H1 (cell line): ENCODE results near the gene ARMH3. TPM values are rescaled to one million over a fixed set of nuclear protein-coding genes. Genes with fewer than 3 reads are reported as not detected.

Experiments
- CTCF ChIA-PET: fragments of 300-600 bp; sonication (Branson Sonifier 250); formaldehyde crosslinking; loops from one replicate; lab custom pipeline; 2021; ENCODE audit not compliant: partially characterized antibody; lab: Charles Lee
- POLR2A ChIA-PET: fragments of 300-600 bp; sonication (Branson Sonifier 250); formaldehyde crosslinking; loops from one replicate; lab custom pipeline; 2021; ENCODE audit warnings: inconsistent platforms; ENCODE audit not compliant: partially characterized antibody; lab: Charles Lee
- DNase-seq, 2 experiments: peaks; one replicate each; pipeline versions ENCODE4 v3.0.0 to v3.0.0-alpha.2; 2010 to 2022; ENCODE audit warnings: low spot score in 2 of 2, low read depth in 1 of 2, mixed read lengths in 1 of 2
- FAIRE-seq: peaks from 2 replicates; lab custom pipeline; 2011; peaks lifted over from hg19 to GRCh38; lab: Jason Lieb, UNC
- H2AFZ ChIP-seq: 2 replicates; pipeline ENCODE4 v1.8.1; 2012; ENCODE audit warnings: low read length, inconsistent platforms
- H2AK5ac ChIP-seq: 2 replicates; pipeline ENCODE4 v1.6.1; 2013; ENCODE audit warnings: low read depth, low read length
- H2BK120ac ChIP-seq: replicated peaks from 2 replicates; pipeline ENCODE3; 2013; ENCODE audit warnings: low read depth, low read length, inconsistent platforms
- H2BK12ac ChIP-seq: 2 replicates; pipeline ENCODE4 v1.6.1; 2013; ENCODE audit warnings: low read depth, low read length
- H2BK15ac ChIP-seq: 2 replicates; pipeline ENCODE4 v1.6.1; 2013; ENCODE audit warnings: low read length
- H2BK20ac ChIP-seq: 2 replicates; pipeline ENCODE4 v1.6.1; 2013; ENCODE audit warnings: low read length
- H2BK5ac ChIP-seq: 2 replicates; pipeline ENCODE4 v1.6.1; 2013; ENCODE audit warnings: low read depth, low read length
- H3K14ac ChIP-seq: 2 replicates; pipeline ENCODE4 v1.6.1; 2013; ENCODE audit warnings: inconsistent platforms; ENCODE audit not compliant: insufficient read length
- H3K18ac ChIP-seq: 2 replicates; pipeline ENCODE4 v1.6.1; 2013; ENCODE audit warnings: low read length; ENCODE audit errors: extremely low read depth
- H3K23ac ChIP-seq: 2 replicates; pipeline ENCODE4 v1.6.1; 2013; ENCODE audit warnings: inconsistent platforms; ENCODE audit not compliant: insufficient read length
- H3K23me2 ChIP-seq: 2 replicates; pipeline ENCODE4 v1.6.1; 2013; ENCODE audit warnings: low read depth, low read length
- H3K27ac ChIP-seq: 2 replicates; pipeline ENCODE4 v1.6.1; 2011; ENCODE audit warnings: low read depth, low read length, inconsistent platforms
- H3K27me3 ChIP-seq, 4 experiments: replicated peaks in 1 of 4; 1 replicate in 1 of 4; 2 replicates in 3 of 4; pipeline versions ENCODE4 v1.6.1 to v1.8.1; 2011 to 2013; ENCODE audit warnings: low read length in 3 of 4, mild to moderate bottlenecking in 3 of 4, inconsistent platforms in 2 of 4, mixed read lengths in 2 of 4, moderate library complexity in 1 of 4; ENCODE audit not compliant: control insufficient read depth in 3 of 4, insufficient read depth in 3 of 4; ENCODE audit errors: extremely low read depth in 1 of 4
- H3K36me3 ChIP-seq, 4 experiments: 2 replicates each; pipeline versions ENCODE4 v1.6.1 to v1.8.1; 2011 to 2013; ENCODE audit warnings: mild to moderate bottlenecking in 4 of 4, low read length in 3 of 4, moderate library complexity in 2 of 4, control low read depth in 1 of 4, inconsistent platforms in 1 of 4; ENCODE audit not compliant: insufficient read depth in 4 of 4, control insufficient read depth in 2 of 4
- H3K4ac ChIP-seq: replicated peaks from 2 replicates; pipeline ENCODE3; 2013; ENCODE audit warnings: low read length, low read depth, mixed read lengths, inconsistent platforms; ENCODE audit not compliant: insufficient read length
- H3K4me1 ChIP-seq, 4 experiments: replicated peaks in 1 of 4; 1 replicate in 1 of 4; 2 replicates in 3 of 4; pipeline versions ENCODE4 v1.6.1 to v1.8.1; 2011 to 2013; ENCODE audit warnings: low read length in 3 of 4, inconsistent platforms in 2 of 4, mixed read lengths in 1 of 4; ENCODE audit not compliant: insufficient read depth in 4 of 4, control insufficient read depth in 3 of 4
- H3K4me2 ChIP-seq, 2 experiments: 2 replicates each; pipeline versions ENCODE4 v1.6.1 to v1.8.1; 2011 to 2013; ENCODE audit warnings: low read depth in 2 of 2, low read length in 2 of 2, control low read depth in 1 of 2, inconsistent platforms in 1 of 2, mild to moderate bottlenecking in 1 of 2; ENCODE audit not compliant: insufficient read depth in 1 of 2
- H3K4me3 ChIP-seq, 4 experiments: fragments of 200-600, 300-600 bp in 1 of 4; sonication (generic), shearing (Covaris generic), sonication (Bioruptor Twin) in 1 of 4; 2 replicates each; pipeline versions ENCODE4 v1.5.1 to v1.8.1; 2011 to 2016; ENCODE audit warnings: low read length in 4 of 4, low read depth in 3 of 4, control low read depth in 2 of 4, inconsistent platforms in 2 of 4, mild to moderate bottlenecking in 2 of 4, mixed read lengths in 1 of 4, moderate library complexity in 1 of 4; ENCODE audit not compliant: insufficient read depth in 2 of 4; ENCODE audit errors: extremely low read depth in 1 of 4
- H3K56ac ChIP-seq: replicated peaks from 2 replicates; pipeline ENCODE3; 2013; ENCODE audit warnings: low read depth, mild to moderate bottlenecking, mixed read lengths, low read length, inconsistent platforms; ENCODE audit not compliant: insufficient read length
- H3K79me1 ChIP-seq: 2 replicates; pipeline ENCODE4 v1.6.1; 2013; ENCODE audit warnings: low read depth, low read length, control low read depth
- H3K79me2 ChIP-seq, 2 experiments: 2 replicates each; pipeline versions ENCODE4 v1.6.1 to v1.8.1; 2012 to 2013; ENCODE audit warnings: low read length in 2 of 2, mild to moderate bottlenecking in 2 of 2, inconsistent platforms in 1 of 2; ENCODE audit not compliant: insufficient read depth in 2 of 2, control insufficient read depth in 1 of 2
- H3K9ac ChIP-seq, 4 experiments: replicated peaks in 1 of 4; 1 replicate in 1 of 4; 2 replicates in 3 of 4; pipeline versions ENCODE4 v1.6.1 to v1.8.1; 2011 to 2013; ENCODE audit warnings: low read depth in 3 of 4, low read length in 3 of 4, control low read depth in 2 of 4, mild to moderate bottlenecking in 2 of 4, moderate library complexity in 2 of 4, inconsistent platforms in 1 of 4; ENCODE audit errors: extremely low read depth in 1 of 4
- H3K9me3 ChIP-seq, 2 experiments: 2 replicates each; pipeline versions ENCODE4 v1.6.1 to v1.8.1; 2012 to 2013; ENCODE audit warnings: mild to moderate bottlenecking in 2 of 2, moderate library complexity in 2 of 2, control low read depth in 1 of 2, inconsistent platforms in 1 of 2, low read depth in 1 of 2, low read length in 1 of 2, mixed read lengths in 1 of 2; ENCODE audit not compliant: insufficient read depth in 2 of 2
- H4K20me1 ChIP-seq, 2 experiments: replicated peaks in 1 of 2; 2 replicates each; pipeline versions ENCODE3 to v1.8.1; 2011 to 2013; ENCODE audit warnings: inconsistent platforms in 2 of 2, low read length in 2 of 2, mild to moderate bottlenecking in 1 of 2; ENCODE audit not compliant: insufficient read depth in 2 of 2, control insufficient read depth in 1 of 2
- H4K5ac ChIP-seq: 2 replicates; pipeline ENCODE4 v1.6.1; 2013; ENCODE audit warnings: low read length, low read depth, mixed read lengths, inconsistent platforms; ENCODE audit not compliant: insufficient read length
- H4K8ac ChIP-seq: 2 replicates; pipeline ENCODE4 v1.8.0; 2013; ENCODE audit warnings: mild to moderate bottlenecking, moderate library complexity, low read length, inconsistent platforms; ENCODE audit not compliant: insufficient read depth; ENCODE audit errors: extremely low read depth
- H4K91ac ChIP-seq: replicated peaks from 2 replicates; pipeline ENCODE3; 2013; ENCODE audit warnings: low read length, mixed read lengths, inconsistent platforms; ENCODE audit not compliant: insufficient read length
- CEBPB ChIP-seq: IDR thresholded peaks from 2 replicates; pipeline ENCODE4 v1.6.1; 2012; ENCODE audit warnings: low read depth, low read length
- EGR1 ChIP-seq: IDR thresholded peaks from 2 replicates; pipeline ENCODE4 v1.6.1; 2011; ENCODE audit warnings: low read depth, low read length, borderline replicate concordance
- HDAC2 ChIP-seq, 2 experiments: fragments of 300-600 bp in 1 of 2; sonication (generic) in 1 of 2; IDR thresholded peaks; 2 replicates each; pipeline ENCODE4 v1.6.1; 2011 to 2012; ENCODE audit warnings: low read depth in 2 of 2, low read length in 2 of 2, mild to moderate bottlenecking in 2 of 2, moderate library complexity in 2 of 2, borderline replicate concordance in 1 of 2, inconsistent platforms in 1 of 2
- KDM5A ChIP-seq: fragments of 200-600 bp; IDR thresholded peaks from 2 replicates; pipeline ENCODE4 v1.7.1; 2012; ENCODE audit warnings: mild to moderate bottlenecking, low read length, inconsistent platforms, mixed read lengths
- POLR2AphosphoS5 ChIP-seq: IDR thresholded peaks from 2 replicates; pipeline ENCODE4 v1.6.1; 2011; ENCODE audit warnings: low read depth, low read length
- RBBP5 ChIP-seq: IDR thresholded peaks from 2 replicates; pipeline ENCODE4 v1.7.1; 2012; ENCODE audit warnings: low read depth, mild to moderate bottlenecking, inconsistent platforms, low read length, moderate library complexity, borderline replicate concordance
- ZNF274 ChIP-seq: IDR thresholded peaks from 2 replicates; pipeline ENCODE4 v1.7.0; 2012; ENCODE audit warnings: low read length, borderline replicate concordance; ENCODE audit errors: extremely low read depth
- WGBS, 2 experiments: shearing (Covaris generic) in 1 of 2; methylation state at CpG; one replicate each; pipeline versions ENCODE4 v1.1.6 to v1.1.7; 2013 to 2015; ENCODE audit warnings: low lambda C conversion rate in 2 of 2, mixed read lengths in 2 of 2, inconsistent platforms in 1 of 2, low coverage in 1 of 2, missing lambda C conversion rate in 1 of 2; ENCODE audit not compliant: insufficient replicate concordance in 2 of 2, insufficient coverage in 1 of 2, insufficient read length in 1 of 2; ENCODE audit errors: extremely low coverage in 1 of 2, missing lambda C conversion rate in 1 of 2; 5-methylcytosine and 5-hydroxymethylcytosine counted together
- polyA plus RNA-seq, 7 experiments: library from polyadenylated mRNA; depleted of rRNA in 3 of 7; stranded (reverse) in 5 of 7; unstranded in 2 of 7; fragments of >200 nt in 5 of 7; fragments of 200-250 nt in 2 of 7; gene quantifications; 1 replicate in 5 of 7; 2 replicates in 1 of 7; 4 replicates in 1 of 7; pipeline versions ENCODE4 v1.2.1 to v1.2.3, GENCODE V29; 2011 to 2013; ENCODE audit warnings: missing spikeins in 2 of 7, mixed read lengths in 2 of 7
- total RNA-seq: library from RNA; stranded (reverse); fragmentation: NEBNext Ultra II Directional; extraction: Animal tissue kit (Norgen Biotek cat#: 25700); gene quantifications from 2 replicates; pipeline ENCODE4 v1.2.1, GENCODE V29; 2021
- TF ChIP-seq, protein P1 (sequence below): IDR thresholded peaks from 2 replicates; pipeline ENCODE4 v1.6.1; 2012; ENCODE audit warnings: inconsistent platforms

The ARMH3 gene
- total and polyA plus RNA-seq, 2 of the 8 experiments (the other 6 are each of a cell fraction or from before 2014, with no cell fraction given): 11.6 to 18.3 TPM

DNA sequence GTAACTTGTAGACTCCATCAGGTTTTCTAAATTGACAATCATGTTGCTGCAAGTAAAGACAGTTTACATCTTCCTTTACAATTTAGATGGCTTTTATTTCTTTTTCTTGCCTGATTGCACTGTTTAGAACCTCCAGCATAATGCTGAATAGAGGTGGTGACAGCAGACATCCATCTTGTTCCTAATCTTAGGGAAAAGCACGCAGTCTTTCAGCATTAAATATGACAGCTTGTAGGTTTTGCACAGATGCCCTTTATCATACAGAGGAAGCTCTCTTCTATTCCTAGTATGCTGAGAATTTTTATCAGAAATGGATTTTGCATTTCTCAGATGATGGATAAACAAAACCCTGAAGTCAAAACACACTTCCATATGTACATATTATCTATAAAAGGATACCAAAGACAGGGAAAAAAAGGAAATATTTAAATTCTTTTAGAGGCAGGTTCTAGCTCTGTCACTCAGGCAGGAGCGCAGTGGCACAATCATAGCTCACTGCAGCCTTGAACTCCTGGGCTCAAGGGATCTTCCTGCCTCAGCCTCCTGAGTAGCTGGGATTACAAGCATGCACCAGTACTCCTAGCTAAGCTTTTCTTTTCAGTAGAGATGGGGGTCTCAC, 143.3 kb downstream of the ARMH3 start:
- Histone ChIP-seq H3K4me1 (no peaks in the 10 kb centered on the region), H3K27me3 (no peaks in the 10 kb centered on the region), H3K23me2 (no peaks in the 10 kb centered on the region), H3K79me2 (no peaks in the 10 kb centered on the region), H4K20me1 (no peaks in the 10 kb centered on the region), H2BK20ac (no peak overlapping the region), H4K91ac (no peak overlapping the region), H2BK120ac (no peak overlapping the region), H4K5ac (no peak overlapping the region), H3K36me3 (no peaks in the 10 kb centered on the region), H2AFZ (no peak overlapping the region), H3K9me3 (no peaks in the 10 kb centered on the region), H3K79me1 (no peaks in the 10 kb centered on the region), H2BK12ac (no peak overlapping the region), H3K4me2 (no peak overlapping the region), H3K9ac (no peak overlapping the region), H4K8ac (no peak overlapping the region), H3K56ac (no peak overlapping the region), H3K18ac (no peak overlapping the region), H3K4me3 (no peak overlapping the region), H2BK15ac (no peak overlapping the region), H2AK5ac (no peak overlapping the region), H3K14ac (no peak overlapping the region), H3K4ac (no peak overlapping the region), H3K23ac (no peak overlapping the region), H2BK5ac (no peak overlapping the region), H3K27ac (no peak overlapping the region)
- ChIA-PET POLR2A (interaction anchor here (1.2 kb wide), 1 partner anchor 23 kb away, joined by 3 read pairs; no protein-coding TSS in a partner anchor), CTCF (interaction anchor here (0.6 to 3.5 kb wide), 9 partner anchors 10 to 160 kb away, joined by 3 to 13 read pairs (median 4); no protein-coding TSS in a partner anchor)
- DNase-seq (no peak), FAIRE-seq (no peak)
- WGBS, 2 experiments: 92% methylated on average over 2 of the region's 2 CpGs; no CpG with 5 or more reads in 1 of the 2 experiments
- TF ChIP-seq ZNF274 (no peak), RBBP5 (no peak), EGR1 (no peak), POLR2AphosphoS5 (no peak), HDAC2 (IDR thresholded peaks at IDR 0.05; ENCODE audit: borderline replicate concordance in 1 of 2, low read depth in 2 of 2, low read length in 2 of 2) (no peak), CEBPB (no peak), KDM5A (no peak)
- TF ChIP-seq, protein P1, sequence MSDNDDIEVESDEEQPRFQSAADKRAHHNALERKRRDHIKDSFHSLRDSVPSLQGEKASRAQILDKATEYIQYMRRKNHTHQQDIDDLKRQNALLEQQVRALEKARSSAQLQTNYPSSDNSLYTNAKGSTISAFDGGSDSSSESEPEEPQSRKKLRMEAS: no peak
